Stimulated activated CD4-positive, alpha-beta T cell treated with anti-CD3 and anti-CD28 coated beads, Interleukin-1b, Interleukin-23, amount 100 ng/mL, for 1 hour (primary cell): Measurements from ENCODE around the gene RNF123.
A peak's percentile ranks its signal among the peaks of the same experiment; 100 is the strongest.
"Not testable (repeated sequence)": the region's sequence is repeated elsewhere in the genome, so short reads cannot be mapped to it uniquely, and the experiment has no call there.

Experiments
- DNase-seq, 2 donors: peaks; one replicate each; pipeline ENCODE4 v3.0.0-alpha.2; 2020; ENCODE audit warnings: low read depth in 2 of 2

Gene RNF123

DNA sequence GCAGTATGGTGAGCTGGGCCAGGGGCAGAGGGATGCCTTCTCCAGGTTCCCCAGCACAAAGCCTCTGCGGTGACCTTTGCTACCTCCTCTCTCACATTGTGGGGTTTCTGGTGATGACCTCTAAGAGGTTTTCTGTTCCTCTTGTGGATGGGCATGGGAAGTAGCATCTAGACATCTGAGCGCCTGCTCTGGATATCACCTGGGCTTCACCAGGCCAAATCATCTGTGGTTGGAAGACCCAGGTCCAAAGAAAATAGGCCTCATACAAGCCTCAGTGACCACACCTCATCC lies 8.2 kb upstream of the RNF123 start:
- no peak for DNase-seq

DNA sequence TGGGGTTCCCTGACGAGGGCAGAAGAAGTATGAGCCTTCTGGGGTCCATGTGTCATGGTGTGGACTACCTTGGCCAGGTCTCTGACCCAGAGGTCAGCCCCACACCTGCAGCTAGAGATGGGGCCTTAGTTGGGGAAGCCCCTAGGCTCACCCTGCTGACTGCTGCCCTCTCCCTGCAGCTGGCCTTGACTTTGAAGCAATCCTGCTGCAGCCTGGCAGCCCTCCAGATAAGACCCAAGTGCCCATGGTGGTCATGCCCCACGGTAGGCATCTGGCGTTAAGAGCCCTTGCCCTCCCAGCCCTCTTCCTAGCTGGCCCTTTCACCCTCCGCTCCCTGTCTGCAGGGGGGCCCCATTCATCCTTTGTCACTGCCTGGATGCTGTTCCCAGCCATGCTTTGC lies 7.8 kb upstream of the RNF123 start:
- no peak for DNase-seq

DNA sequence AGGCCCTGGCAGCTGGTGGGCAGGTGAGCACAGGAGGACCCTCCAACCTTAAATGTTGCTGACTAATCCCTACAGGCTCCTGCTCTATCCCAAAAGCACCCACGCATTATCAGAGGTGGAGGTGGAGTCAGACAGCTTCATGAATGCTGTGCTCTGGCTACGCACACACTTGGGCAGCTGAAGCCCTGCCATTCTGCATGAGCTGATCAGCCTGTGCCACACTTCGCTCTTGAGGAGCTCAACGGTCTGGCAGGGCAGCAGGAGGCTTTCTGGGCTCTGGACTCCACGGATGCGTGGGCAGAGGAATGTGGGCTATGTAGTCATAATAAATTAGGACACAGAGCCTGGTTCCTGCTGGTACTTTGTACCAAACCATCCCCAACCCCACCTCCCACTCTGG lies 6.2 kb upstream of the RNF123 start:
- DNase-seq: no peak

DNA sequence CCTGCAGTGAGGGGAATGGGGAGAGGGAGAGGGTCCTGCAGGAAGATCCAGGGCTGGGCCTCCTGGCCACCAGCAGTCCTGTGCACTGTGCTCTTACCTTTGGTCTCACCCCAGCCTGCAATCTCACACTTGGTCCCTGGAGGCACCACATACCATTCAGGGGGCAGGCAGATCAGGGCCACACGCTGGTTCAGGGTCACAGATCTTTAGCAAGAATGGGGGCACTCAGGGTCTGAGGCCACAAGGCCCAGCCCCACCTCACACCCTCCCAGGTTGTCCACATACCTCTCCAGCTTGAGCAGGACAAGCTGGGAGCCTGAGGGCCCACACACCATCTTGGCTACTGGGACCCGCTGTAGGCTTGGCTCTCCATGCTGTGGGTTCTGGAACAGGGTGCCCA lies 4.9 kb upstream of the RNF123 start:
- not testable (repeated sequence) for DNase-seq

DNA sequence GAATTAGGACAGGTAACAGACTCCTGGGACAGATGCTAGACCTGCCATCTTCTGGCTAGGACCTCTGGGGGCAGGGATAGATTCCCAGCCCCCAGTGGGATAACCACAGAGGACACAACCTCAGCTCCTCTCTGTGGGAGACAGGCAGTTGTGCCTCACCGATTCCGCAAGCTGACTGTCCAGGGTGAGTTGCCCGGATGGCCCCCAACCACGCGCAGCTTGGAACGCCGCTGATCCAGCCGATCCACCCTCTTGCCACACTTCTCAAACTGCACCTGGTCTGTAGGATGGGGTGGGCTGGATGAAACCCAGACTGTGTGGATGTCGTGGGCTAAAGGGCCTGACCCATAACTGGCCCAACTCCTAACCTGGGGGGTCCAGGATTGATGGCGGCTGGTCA lies 4.3 kb upstream of the RNF123 start:
- not testable (repeated sequence) for DNase-seq

DNA sequence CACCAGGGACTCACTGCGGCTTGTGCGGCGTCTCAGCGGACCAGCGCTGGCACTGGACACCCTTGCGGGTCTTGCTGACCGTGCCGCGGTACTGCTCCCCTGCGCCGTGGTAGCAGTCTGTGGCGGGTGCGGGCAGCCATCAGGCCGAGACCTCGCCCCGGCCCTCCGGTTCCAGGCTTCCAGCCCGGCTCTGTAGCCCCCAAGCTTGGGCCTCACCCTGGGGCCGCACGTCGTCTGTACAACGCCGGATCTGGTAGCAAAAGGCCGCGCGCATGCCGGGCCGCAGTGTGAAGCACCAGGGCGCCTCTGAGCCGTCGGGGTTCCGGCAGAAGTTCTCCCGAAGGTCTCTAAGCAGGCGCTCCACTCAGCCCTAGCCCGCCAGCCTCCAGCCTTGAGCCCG lies 3.5 kb upstream of the RNF123 start:
- DNase-seq: not testable (repeated sequence)

DNA sequence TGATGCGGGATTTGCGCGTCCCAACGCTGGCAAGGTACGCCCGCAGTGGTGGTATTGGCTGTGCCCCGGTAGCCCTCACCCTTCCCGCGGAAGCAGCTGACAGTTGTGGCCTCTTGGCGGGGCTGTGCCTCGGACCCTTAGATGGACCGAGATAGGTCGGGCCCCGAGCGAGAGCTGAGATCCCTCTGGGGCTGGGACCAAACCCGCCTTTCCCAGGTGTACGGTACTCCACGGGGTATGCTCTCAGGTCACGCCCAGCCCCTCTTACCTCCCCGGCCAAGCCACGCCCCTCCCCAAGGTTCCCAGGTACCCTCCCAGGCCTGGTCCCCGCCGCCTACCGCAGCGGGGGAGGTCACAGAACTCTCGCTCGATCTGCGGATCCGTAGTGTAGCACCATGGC lies 3.0 kb upstream of the RNF123 start:
- DNase-seq: peak in 1 of 2 donors; percentile 28

DNA sequence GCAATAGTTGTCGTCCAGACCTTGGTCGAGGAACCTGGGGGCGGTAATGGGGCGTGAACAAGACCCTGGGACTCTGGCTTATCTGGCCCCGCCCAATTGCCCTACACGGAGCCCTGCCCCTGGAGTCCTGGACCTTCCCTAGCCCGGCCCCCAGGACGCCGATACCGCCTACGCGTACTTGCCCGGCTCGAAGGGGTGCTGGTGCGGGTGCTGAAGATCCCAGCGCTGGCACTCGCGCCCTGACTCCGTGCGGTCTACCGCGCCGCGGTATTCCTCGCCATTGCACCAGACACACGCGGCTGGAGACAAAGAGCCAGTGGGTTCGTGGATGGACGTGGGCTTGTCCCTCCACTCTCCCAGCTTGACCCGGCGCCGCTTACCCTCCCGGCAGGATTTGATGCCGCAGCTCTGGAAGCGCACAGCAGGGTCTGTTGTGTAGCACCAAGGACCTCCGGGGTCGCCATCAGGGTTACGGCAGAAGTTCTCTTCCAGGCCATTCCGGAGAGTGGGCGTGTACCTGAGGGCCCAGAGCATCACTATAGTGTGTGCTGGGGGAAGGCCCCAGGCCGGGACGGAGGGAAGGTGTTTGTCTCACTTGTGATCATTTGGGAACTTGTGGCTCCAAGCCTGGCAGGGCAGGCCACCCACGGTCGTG lies 2.5 kb upstream of the RNF123 start:
- DNase-seq: not testable (repeated sequence)

DNA sequence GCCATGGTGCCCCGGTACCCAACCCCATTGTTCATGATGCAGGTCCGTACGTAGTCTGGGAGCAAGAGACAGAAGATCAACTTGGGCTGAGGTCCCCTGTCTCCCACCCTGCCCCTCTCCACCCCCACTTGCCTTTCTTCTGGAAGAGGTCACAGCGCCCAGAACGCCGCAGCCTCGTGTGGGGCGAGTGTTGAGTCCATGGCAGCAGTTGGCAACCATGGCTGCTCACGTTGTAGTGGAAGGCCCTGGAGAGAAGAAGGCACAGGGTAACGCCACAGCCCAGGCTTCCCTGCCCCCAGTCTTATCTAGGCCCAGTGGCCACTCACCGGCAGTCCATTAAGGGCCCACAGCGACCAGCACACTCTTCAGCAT lies 1.9 kb upstream of the RNF123 start:
- DNase-seq: not testable (repeated sequence)

DNA sequence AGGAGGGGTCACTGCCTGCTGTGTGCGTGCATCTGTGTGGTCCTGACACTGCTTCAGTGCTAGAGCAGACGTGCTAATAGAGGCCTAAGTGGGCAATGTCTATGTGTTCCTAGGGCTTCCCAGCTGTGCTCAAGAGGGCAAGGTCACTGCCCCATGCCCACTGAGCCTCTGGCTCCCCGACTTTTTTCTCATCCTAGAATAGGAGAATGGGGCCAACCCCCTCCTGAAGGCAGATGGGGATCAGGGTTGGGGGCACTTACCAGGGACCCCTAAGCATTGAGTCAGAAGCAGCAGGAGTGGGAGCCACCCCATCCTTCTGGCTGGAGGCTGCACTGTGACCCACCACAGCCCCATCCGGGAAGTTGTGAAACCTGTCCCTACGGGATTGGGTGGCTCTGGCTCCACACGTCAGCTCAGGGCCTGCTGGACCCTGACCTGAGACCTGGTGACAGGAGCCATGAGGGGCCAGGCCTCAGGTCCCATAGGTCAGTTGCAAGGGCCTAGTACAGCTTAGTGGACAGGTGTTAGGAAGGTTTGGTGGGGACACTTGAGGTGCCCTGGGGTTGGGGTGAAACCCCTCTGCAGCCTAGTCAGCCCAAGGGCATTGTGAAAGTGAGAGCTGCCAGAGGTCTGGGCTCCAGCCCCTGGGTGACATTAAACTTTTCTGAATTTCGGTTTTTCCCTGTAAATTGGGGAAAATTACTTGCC lies 865 bp upstream of the RNF123 start:
- not testable (repeated sequence) for DNase-seq

DNA sequence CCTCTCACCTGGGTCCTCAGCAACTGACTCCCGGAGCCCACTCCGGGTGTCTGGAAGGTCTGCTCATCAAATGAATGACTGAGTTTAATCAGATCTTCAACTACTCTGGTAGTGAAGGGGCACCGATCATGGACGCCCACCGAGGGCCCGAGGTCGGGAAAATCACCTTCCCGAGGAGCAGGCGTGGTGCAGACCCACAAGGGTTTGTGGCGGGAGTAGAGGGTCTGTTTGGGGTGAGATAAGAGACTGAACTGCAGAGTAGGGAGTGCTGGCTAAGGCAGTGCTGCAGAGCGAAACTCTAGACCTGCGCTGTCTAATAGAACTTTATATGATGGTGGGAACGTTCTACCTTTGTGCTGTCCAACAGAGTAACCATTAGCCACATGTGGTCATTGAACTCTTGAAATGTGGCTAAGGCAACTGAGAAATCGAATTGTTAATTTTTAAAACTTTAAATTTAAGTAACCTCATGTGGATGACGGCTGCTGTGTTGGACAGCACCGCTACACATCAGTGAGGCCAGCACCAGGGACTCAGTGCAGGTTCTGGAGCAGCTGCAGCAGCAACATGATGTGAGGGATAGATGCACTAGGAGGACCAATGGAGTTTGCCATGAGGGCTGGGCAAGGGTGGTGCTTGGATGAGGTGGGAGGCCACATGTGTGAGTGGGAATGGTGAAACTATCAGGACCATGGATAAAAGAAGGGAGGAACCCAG lies 709 bp downstream of the RNF123 start:
- DNase-seq: not testable (repeated sequence)

DNA sequence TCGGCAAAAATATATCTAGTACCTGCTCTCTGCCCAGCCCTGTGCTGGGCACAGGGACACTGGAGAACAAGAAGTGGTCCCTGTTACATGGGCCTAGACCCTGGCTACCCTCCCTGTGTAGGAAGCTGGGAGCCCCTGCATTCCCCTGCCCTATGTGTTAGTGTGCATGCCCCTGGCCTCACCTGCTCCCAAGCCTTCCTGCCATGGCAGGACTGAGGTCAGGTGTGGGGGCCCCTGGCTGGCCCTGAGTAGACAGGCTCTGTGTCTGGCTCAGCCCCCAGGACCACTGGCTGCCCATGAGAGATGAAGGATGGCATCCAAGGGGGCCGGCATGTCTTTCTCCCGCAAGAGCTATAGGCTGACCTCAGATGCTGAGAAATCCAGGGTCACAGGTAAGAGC lies 1.5 kb downstream of the RNF123 start:
- DNase-seq: not testable (repeated sequence)

DNA sequence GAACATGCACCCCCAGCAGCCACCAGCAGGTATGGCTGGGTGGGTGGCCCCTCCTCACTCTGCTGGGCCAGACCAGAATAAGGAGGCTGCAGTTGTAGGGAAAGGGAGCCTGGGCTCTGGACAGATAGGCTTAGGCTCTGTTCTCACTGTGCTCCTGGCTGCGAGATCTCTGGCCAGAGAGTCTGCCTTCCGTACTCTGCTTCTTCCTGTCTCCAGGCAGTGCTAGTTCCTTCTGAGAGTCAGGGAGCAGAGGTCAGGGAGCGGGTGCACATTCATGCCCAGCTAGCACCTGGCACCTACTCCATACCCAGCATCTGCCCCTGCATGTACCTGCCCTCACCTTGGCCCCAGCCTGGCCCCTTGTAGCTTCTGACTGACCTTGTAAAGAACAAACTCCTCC lies 2.1 kb downstream of the RNF123 start:
- not testable (repeated sequence) for DNase-seq

DNA sequence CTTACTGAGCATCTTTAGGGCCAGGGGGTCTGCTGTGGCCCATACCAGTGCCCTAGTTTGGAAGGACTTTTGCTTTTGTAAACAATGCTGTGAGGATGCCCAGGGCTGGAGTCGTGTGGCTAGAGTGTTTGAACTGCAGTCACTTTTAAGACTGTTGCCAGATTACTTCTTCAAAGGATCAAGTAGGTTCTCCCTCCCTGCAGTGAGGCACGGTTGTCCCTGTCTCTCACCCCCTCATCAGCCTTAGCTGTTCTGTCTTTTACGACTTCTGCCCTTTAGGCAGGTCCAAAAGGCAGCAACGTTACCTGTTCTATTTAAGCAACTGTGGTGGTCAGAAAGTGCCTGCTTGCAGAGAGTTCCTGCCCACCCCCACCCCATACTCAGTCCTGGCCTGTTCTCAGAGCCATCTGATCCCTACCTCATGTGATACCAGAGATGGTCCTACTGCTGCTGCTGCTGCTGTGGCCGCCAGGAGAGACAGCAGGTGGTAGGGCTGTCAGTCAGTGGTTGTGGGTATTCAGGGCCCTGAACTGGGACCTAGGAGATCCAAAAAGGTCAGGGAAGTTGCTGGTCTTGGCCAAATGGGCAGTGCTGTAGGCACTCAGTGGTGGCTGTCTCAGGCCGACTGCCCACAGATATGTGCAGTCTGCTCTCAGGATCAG lies 5.2 kb downstream of the RNF123 start:
- not testable (repeated sequence) for DNase-seq

DNA sequence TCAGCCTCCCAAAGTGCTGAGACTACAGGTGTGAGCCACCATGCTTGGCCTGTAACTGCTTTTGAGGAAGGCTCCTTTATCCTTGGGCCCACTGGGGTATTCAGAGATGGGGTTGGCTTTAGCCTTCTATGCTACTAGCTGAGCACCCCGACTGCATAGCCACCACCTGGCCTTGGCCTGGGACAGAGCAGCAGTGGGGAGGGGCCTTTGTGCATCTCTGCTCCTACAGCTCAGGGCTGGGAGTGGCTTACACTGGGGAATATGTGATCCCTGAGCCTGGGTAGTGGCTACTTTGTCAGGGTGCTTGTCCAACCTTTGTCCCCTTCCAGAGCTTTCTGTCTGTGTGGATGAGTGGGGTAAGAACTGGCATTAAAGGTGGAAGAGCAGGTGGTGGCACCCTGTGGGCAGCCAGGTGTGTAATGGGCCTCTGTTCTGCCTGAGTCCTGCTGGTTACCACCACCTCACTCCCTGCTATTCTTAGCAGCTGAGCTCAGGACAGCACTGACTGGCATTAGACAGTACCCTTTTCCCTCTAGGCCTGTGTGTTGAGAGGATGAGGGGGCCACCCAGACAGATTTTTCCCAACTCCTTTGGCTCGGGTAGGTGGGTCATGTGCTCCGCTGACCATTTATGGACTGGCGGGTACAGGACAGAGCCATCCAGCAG lies 6.1 kb downstream of the RNF123 start:
- DNase-seq: not testable (repeated sequence)

DNA sequence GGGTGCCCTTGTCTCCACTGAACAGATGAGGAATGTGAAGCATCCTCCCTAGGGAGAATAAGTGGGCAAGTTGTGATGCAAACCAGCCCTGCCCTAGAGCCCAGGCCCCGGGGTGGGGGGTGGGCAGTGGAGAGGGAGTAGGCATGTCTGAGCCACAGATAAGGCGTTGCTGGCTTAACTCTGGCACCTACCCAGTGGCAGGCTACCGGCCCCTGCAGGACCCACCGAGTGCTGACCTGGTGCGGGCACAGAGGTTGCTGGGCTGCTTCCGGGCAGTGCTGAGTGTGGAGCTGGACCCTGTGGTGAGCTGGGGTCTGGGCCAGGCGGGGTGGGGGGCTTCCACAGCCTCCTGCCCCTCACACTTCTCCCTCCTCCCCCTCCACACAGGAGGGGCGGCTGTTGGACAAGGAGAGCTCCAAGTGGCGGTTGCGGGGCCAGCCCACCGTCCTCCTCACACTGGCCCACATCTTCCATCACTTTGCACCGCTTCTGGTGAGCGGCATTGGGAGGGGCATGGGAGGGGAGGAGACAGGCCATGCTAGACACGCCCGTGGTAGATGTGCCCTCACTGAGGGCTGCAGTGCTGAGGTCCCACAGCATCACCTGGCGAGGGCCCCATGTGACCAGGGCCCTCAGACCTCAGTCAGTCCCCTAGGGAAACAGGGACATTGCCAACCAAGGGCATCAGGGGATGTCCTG lies 10.1 kb downstream of the RNF123 start:
- DNase-seq: no peak

DNA sequence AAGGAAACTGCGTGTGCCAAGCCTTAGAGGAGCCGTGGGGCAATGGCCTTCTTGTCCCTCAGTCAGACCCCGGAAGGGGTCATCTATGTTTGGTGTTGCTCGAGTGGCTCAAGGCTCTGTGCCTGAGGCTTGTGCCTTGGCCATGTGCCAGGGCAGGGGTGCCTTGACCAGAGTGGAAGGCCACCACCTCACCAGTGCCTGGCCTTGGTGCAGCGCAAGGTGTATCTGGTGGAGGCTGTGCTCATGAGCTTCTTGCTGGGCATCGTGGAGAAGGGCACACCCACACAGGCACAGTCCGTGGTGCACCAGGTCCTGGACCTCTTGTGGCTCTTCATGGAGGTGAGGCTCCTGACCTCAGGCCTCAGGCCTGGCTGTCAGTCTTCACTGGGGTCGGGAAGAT lies 10.7 kb downstream of the RNF123 start:
- DNase-seq: no peak

DNA sequence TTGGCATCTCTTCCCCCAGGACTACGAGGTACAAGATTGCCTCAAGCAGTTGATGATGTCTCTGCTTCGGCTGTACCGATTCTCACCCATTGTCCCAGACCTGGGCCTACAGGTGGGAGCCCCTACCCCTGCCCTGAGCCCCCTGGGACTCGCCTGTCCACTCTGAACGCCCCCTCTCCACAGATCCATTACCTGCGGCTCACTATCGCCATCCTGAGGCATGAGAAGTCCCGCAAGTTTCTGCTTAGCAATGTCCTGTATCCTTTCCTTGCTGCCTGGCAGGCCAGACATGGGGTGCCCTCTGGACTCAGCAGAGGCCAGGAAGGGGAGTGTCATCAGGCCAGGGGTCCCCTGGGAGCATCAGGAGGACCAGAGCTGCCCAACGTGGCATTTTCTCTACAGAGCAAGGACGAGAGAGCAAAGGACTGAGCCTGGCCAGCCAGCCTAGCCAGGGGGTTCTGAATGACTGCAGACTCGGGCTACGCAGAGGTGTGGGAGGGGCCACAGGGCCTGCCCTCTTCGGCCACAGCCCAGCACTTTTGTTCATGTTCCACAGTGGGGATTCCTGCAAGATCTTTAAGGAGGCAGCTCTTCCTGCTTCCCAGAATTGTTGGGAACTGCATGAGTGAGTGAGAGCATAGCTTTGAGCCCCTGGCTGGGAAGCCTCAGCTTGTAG lies 11.2 kb downstream of the RNF123 start:
- DNase-seq: no peak

DNA sequence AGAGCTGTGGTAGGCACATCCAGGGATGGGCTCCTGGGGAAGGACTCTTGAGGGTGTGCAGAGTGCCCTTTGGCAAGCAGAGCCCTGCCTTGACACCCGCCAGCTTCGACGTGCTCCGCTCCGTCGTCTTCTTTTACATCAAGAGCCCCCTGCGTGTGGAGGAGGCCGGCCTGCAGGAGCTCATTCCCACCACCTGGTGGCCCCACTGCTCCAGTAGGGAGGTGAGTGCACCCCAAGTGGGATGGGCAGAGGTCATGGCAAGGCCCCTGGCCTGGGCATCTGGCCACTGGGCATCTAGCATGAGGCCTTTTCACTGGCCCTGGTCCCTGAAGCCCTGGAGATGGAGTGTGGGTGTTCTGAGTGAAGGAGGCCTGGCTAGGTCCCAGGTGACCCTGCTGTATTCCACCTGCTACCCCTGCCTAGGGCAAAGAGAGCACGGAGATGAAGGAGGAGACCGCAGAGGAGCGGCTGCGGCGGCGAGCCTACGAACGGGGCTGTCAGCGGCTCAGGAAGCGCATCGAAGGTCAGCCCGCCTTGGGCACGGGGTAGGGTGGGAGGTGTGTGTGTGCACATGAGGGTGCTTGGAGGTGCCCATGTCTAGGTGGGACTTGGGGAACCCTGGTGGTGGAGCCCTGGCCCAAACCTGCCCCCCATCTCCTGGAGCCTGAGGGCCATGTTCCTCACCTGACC lies 12.2 kb downstream of the RNF123 start:
- no peak for DNase-seq

DNA sequence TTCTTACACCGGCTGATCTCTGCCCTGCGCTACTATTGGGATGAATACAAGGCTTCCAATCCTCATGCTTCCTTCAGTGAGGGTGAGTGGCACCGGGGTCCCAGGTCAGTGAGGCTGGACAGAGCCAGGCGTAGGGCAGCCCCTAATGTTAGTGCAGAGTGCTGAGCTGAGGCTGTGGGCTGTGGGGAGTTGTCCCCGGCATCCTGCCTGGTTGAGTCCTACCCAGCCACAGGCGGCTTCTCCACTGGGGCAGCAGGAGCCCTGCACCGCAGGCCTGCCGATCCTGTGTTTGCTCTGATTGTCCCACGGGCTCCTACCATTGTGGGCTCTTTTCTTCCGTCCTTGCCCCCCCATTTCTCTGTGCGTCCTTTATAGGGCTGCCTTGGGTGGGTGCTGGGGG lies 13.3 kb downstream of the RNF123 start:
- DNase-seq: no peak
